Activated CD4-positive, alpha-beta T cell treated with anti-CD3 and anti-CD28 coated beads, Interleukin-2, amount 10 ng/mL, durations not matched to agents 7 days and 5 days (primary cell): ENCODE data around the gene OR10G3. TPM values are rescaled to one million over a fixed set of nuclear protein-coding genes. Genes with fewer than 3 reads are reported as not detected.
A peak's percentile ranks its signal among the peaks of the same experiment; 100 is the strongest.

ENCODE experiments used
- CTCF ChIA-PET: fragments of 350-600 bp; sonication (Branson Sonifier 250); formaldehyde crosslinking; loops from one replicate; lab custom pipeline; 2021; ENCODE audit warnings: antibody characterized with exemption; lab: Charles Lee
- POLR2A ChIA-PET: fragments of 350-600 bp; sonication (Branson Sonifier 250); formaldehyde crosslinking; loops from one replicate; lab custom pipeline; 2021; ENCODE audit warnings: antibody characterized with exemption; lab: Charles Lee
- DNase-seq: peaks from one replicate; pipeline ENCODE4 v3.0.0-alpha.2; 2020
- H3K27ac Mint-ChIP-seq: one replicate; pipeline ENCODE4 v1.8.0; 2021; ENCODE audit warnings: mild to moderate bottlenecking, moderate library complexity, mixed read lengths
- H3K27me3 Mint-ChIP-seq: one replicate; pipeline ENCODE4 v1.8.0; 2021; ENCODE audit warnings: mixed read lengths
- H3K36me3 Mint-ChIP-seq: one replicate; pipeline ENCODE4 v1.8.0; 2021; ENCODE audit warnings: low read depth, mixed read lengths
- H3K4me1 Mint-ChIP-seq: one replicate; pipeline ENCODE4 v1.8.0; 2021; ENCODE audit warnings: mixed read lengths
- H3K4me3 Mint-ChIP-seq: one replicate; pipeline ENCODE4 v1.8.0; 2021; ENCODE audit warnings: mild to moderate bottlenecking, moderate library complexity, mixed read lengths
- H3K9me3 Mint-ChIP-seq: one replicate; pipeline ENCODE4 v1.8.0; 2021; ENCODE audit warnings: mixed read lengths
- total RNA-seq, 2 experiments: library from RNA; stranded (reverse); gene quantifications; one replicate each; pipeline ENCODE4 v1.2.3, GENCODE V29; 2021

The OR10G3 gene
- total RNA-seq, 2 experiments from 2014 or later: not detected

- Mint-ChIP-seq H3K27ac (no peak overlapping the region), H3K36me3 (no peaks in the 10 kb centered on the region), H3K4me1 (peaks cover 15% of the 10 kb centered on the region), H3K9me3 (no peaks in the 10 kb centered on the region), H3K27me3 (peaks cover 13% of the 10 kb centered on the region), H3K4me3 (no peak overlapping the region)
- ChIA-PET CTCF (interaction anchor here (1.0 kb wide), 1 partner anchor 18 kb away, joined by 3 read pairs; the partner anchor contains the start of gene METTL3), POLR2A (no interaction called here)
- DNase-seq: no peak
Measured at GRCh38 chr14:21528381-21529348, 51.2 kb downstream of the OR10G3 start.

DNA sequence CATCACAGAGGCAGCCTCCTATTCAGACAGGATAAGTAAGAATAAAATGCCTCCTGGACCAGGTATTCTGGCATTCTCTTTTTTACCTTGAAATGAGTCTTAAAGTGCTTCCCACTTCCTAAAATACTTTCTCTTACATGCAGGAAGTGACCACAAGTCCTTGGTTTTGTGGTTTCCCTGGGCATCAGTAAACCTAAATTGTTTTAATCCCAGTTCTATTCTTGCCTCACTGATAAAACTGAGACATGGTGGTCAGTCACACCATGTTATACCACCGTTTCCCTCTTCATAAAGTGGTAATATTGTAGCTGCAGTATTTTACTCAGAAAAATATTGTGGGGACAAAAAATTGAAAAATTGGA lies 52.6 kb downstream of the OR10G3 start:
- Mint-ChIP-seq H3K4me3 (peak overlapping the region; percentile 75), H3K27ac (no peak overlapping the region), H3K36me3 (no peaks in the 10 kb centered on the region), H3K27me3 (peaks cover 8% of the 10 kb centered on the region), H3K4me1 (peaks cover 15% of the 10 kb centered on the region), H3K9me3 (no peaks in the 10 kb centered on the region)
- ChIA-PET CTCF (interaction anchor here (0.8 kb wide), 1 partner anchor 68 kb away, joined by 3 read pairs; no protein-coding TSS in a partner anchor), POLR2A (no interaction called here)
- DNase-seq: no peak

GRCh38 chr14:21526672-21527317 lies 53.1 kb downstream of the OR10G3 start:
- CTCF ChIA-PET: interaction anchor here (0.8 to 1.9 kb wide), 6 partner anchors 16 to 69 kb away, joined by 3 to 9 read pairs (median 5); partner anchors contain the start of genes METTL3, RAB2B and TOX4
- Mint-ChIP-seq H3K4me3 (peak overlapping the region; percentile 75), H3K4me1 (peaks cover 15% of the 10 kb centered on the region), H3K9me3 (no peaks in the 10 kb centered on the region), H3K36me3 (no peaks in the 10 kb centered on the region), H3K27ac (no peak overlapping the region), H3K27me3 (peaks cover 5% of the 10 kb centered on the region)
- POLR2A ChIA-PET: no interaction called here
- no peak for DNase-seq

DNA sequence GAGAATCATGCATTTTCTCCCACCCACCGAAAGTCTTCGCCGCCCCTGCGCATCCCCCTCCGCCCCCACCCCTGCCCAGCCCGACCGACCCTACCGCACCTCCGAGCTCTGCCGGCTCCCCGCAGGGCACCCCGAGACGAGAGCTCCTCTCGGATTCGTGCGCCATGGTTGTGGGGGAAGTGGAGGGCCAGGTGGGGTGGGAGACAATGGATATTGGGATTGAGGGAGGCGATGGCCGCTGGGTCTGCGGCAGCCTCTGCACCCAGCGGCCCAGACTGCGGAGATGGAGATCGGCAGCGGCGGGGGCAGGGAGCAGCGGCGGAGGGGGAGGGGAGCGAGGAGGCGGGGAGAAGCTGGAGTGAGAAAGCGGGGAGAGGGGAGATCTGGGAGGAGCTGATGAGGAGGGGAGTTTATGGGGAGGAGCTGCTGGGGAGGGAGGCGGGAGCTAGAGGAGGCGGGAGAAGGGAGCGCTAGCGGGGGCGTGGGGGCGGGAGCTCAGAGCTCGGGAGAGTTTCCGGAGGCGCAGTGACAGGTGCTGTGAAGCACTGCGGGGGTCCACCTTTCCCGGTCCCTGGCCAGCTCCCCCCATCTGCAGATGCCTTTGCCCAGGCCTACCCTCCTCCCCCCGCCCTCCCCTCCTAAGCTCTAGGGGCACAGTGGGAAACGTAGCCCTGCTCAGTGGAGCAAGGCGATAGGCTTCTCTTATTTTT lies 53.8 kb downstream of the OR10G3 start, which contains the start of gene SALL2:
SALL2 (minus strand) TSS at position 385 of the 710 bp plus-strand sequence; CDS start at position 166, 219 bp downstream.
- Mint-ChIP-seq H3K9me3 (no peaks in the 10 kb centered on the region), H3K27me3 (peaks cover 5% of the 10 kb centered on the region), H3K27ac (peak within 1 kb of the TSS; percentile 79), H3K4me1 (peaks cover 15% of the 10 kb centered on the region), H3K4me3 (peak within 1 kb of the TSS; percentile 75), H3K36me3 (no peaks in the 10 kb centered on the region)
- POLR2A ChIA-PET: no interaction called here
- DNase-seq: peak; percentile 62
- CTCF ChIA-PET: interaction anchor here (0.7 to 1.9 kb wide), 9 partner anchors 8 to 69 kb away, joined by 3 to 9 read pairs (median 3); partner anchors contain the start of genes METTL3, RAB2B and TOX4

DNA sequence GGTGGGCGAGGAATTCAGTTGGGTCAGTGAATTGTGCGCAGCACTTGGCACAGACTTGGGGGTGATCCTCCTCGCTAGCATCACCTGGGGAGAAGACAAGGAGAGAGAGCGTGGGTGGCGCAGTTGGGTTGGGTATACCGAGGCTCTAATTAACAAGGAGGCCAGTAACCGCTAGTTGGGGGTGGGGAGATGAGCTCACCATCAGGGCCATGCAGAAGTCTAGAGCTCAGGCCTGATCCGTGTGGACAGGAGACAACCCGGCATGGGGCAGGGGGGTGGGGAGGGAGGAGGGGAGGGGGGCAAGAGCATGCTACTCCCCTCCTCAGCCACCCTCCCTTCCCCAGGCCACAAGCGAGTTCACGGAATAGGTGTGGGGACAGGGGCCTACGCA lies 54.3 kb downstream of the OR10G3 start:
- H3K4me3 Mint-ChIP-seq: peak overlapping the region; percentile 75
- DNase-seq: no peak
- peaks cover 5% of the 10 kb centered on the region for H3K27me3 Mint-ChIP-seq
- H3K27ac Mint-ChIP-seq: peak overlapping the region; percentile 79
- CTCF ChIA-PET: interaction anchor here (0.7 to 1.9 kb wide), 7 partner anchors 8 to 68 kb away, joined by 3 to 9 read pairs (median 4); partner anchors contain the start of genes METTL3, RAB2B and TOX4
- no peaks in the 10 kb centered on the region for H3K36me3 Mint-ChIP-seq
- POLR2A ChIA-PET: no interaction called here
- no peaks in the 10 kb centered on the region for H3K9me3 Mint-ChIP-seq
- peaks cover 17% of the 10 kb centered on the region for H3K4me1 Mint-ChIP-seq

DNA sequence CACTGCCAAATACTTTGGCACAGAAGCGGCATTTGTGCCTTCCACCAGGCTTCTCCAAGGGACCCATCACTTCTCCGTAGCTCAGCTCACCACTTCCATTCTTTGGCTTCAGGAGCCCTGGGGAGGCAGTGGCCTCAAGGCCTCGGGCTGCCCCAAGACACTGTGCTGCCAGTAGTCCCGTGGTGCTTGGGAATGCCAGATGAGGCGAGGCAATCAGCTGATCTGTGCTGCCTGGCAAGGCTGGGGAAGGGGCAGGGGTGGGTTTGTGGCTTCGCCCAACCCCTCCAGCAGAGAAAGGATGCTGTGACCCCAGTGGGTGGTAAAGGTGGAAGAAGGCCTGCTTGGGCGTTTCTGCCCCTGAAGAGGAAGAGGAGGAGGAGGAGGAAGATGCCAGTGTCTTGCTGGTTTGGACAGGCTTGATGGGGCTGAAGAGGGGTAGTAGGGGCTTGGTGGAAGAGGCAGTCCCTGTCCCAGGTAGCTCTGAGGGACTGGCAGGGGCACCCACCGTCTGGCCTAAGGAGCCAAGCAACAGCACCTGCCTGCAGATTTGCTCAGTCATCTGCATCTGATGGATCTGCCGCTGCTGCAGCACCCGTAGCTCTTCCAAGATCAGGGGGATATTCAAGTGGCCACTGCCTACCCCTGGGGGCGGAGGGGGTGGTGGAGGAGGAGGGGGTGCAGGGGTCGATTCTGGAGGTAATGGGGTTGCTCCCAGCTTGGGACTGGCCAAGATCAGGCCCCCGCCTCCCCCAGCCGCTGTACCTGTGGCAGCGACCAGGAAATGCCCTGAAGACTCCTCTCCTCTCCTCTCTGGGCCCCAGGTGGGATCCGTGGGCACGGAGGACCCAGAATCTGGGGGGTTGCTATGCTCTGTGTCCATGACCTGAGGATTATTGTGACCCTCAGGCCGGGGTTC lies 55.0 kb downstream of the OR10G3 start:
- H3K27ac Mint-ChIP-seq: no peak overlapping the region

GRCh38 chr14:21523203-21523602 lies 56.7 kb downstream of the OR10G3 start:
- CTCF ChIA-PET: interaction anchor here (0.7 to 1.8 kb wide), 3 partner anchors 9 to 28 kb away, joined by 3 to 7 read pairs (median 4); partner anchors contain the start of gene METTL3
- H3K4me3 Mint-ChIP-seq: no peak overlapping the region
- POLR2A ChIA-PET: interaction anchor here (0.7 kb wide), 1 partner anchor 9 kb away, joined by 3 read pairs; no protein-coding TSS in a partner anchor

More for the DNA sequence above, 55.0 kb downstream of the OR10G3 start:
- Mint-ChIP-seq H3K4me1 (peaks cover 19% of the 10 kb centered on the region), H3K4me3 (peak overlapping the region; percentile 75), H3K36me3 (no peaks in the 10 kb centered on the region), H3K9me3 (no peaks in the 10 kb centered on the region), H3K27me3 (peaks cover 5% of the 10 kb centered on the region)
- POLR2A ChIA-PET: no interaction called here
- DNase-seq: no peak
- CTCF ChIA-PET: interaction anchor here (0.9 to 1.9 kb wide), 6 partner anchors 14 to 50 kb away, joined by 3 to 9 read pairs (median 4); partner anchors contain the start of genes METTL3, RAB2B and TOX4

GRCh38 chr14:21521501-21521900 lies 58.4 kb downstream of the OR10G3 start:
- Mint-ChIP-seq H3K4me1 (peaks cover 9% of the 10 kb centered on the region), H3K27me3 (no peaks in the 10 kb centered on the region), H3K27ac (no peak overlapping the region), H3K4me3 (no peak overlapping the region), H3K9me3 (no peaks in the 10 kb centered on the region), H3K36me3 (no peaks in the 10 kb centered on the region)
- ChIA-PET CTCF (interaction anchor here (1.5 to 1.7 kb wide), 2 partner anchors 8 to 10 kb away, joined by 3 to 4 read pairs; partner anchors contain the start of gene METTL3), POLR2A (no interaction called here)
- DNase-seq: no peak

More at GRCh38 chr14:21523203-21523602, 56.7 kb downstream of the OR10G3 start:
- DNase-seq: no peak
- Mint-ChIP-seq H3K9me3 (no peaks in the 10 kb centered on the region), H3K4me1 (peaks cover 19% of the 10 kb centered on the region), H3K36me3 (no peaks in the 10 kb centered on the region), H3K27ac (no peak overlapping the region), H3K27me3 (peaks cover 2% of the 10 kb centered on the region)

DNA sequence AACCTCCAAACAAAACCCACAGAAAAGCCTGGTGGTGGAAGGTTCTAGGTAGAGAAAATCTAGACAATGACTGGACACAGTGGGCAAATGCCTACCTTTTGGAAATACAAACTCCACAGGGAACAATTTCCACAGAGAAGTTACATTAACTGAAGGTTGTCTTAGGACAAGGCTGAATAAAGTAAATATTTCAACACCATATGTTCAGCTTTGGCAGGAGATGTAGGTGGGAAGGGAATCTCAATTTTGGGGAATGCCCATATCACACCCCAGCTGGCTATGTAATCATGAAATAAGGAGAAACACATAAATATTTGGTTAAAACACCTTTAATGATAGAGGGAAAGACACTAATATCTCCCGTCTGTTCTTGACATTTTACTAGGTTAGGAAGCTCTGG lies 59.1 kb downstream of the OR10G3 start:
- DNase-seq: no peak
- no peak overlapping the region for H3K4me3 Mint-ChIP-seq
- H3K9me3 Mint-ChIP-seq: no peaks in the 10 kb centered on the region
- peaks cover 4% of the 10 kb centered on the region for H3K27me3 Mint-ChIP-seq
- no peak overlapping the region for H3K27ac Mint-ChIP-seq
- POLR2A ChIA-PET: no interaction called here
- peaks cover 9% of the 10 kb centered on the region for H3K4me1 Mint-ChIP-seq
- no peaks in the 10 kb centered on the region for H3K36me3 Mint-ChIP-seq
- CTCF ChIA-PET: interaction anchor here (1.7 kb wide), 1 partner anchor 10 kb away, joined by 3 read pairs; the partner anchor contains the start of gene METTL3

- no peaks in the 10 kb centered on the region for H3K36me3 Mint-ChIP-seq
- H3K4me3 Mint-ChIP-seq: no peak overlapping the region
- peaks cover 4% of the 10 kb centered on the region for H3K4me1 Mint-ChIP-seq
- no peaks in the 10 kb centered on the region for H3K9me3 Mint-ChIP-seq
- ChIA-PET CTCF (interaction anchor here (1.6 kb wide), 1 partner anchor 63 kb away, joined by 4 read pairs; the partner anchor contains the start of gene CHD8), POLR2A (no interaction called here)
- H3K27ac Mint-ChIP-seq: no peak overlapping the region
- H3K27me3 Mint-ChIP-seq: peaks cover 4% of the 10 kb centered on the region
- no peak for DNase-seq
Measured at GRCh38 chr14:21518725-21519124, 61.2 kb downstream of the OR10G3 start.
